Tibial nerve (tissue), 4 donors: ENCODE results near the gene HMOX2. TPM values are rescaled to one million over a fixed set of nuclear protein-coding genes. Genes with fewer than 3 reads are reported as not detected.

Experiments
- DNase-seq, 2 donors: peaks; one replicate each; pipeline ENCODE4 v3.0.0-alpha.2; 2019; ENCODE audit warnings: low spot score in 2 of 2
- H3K27ac ChIP-seq, 4 donors: fragments of 200-600 bp; sonication (generic) in 3 of 4; one replicate each; pipeline ENCODE4 v1.5.1; 2017 to 2019; ENCODE audit warnings: mild to moderate bottlenecking in 1 of 4
- H3K27me3 ChIP-seq, 2 donors: fragments of 200-600 bp; sonication (generic) in 1 of 2; one replicate each; pipeline versions ENCODE4 v1.5.1 to v1.6.0; 2017 to 2019
- H3K36me3 ChIP-seq, 3 donors: fragments of 200-600 bp; sonication (generic); one replicate each; pipeline ENCODE4 v1.5.1; 2018 to 2019
- H3K4me1 ChIP-seq, 4 donors: fragments of 200-600 bp; sonication (generic) in 3 of 4; one replicate each; pipeline ENCODE4 v1.5.1; 2017 to 2019
- H3K4me3 ChIP-seq, 4 donors: fragments of 200-600 bp; sonication (generic) in 3 of 4; one replicate each; pipeline ENCODE4 v1.5.1; 2017 to 2019; ENCODE audit warnings: mild to moderate bottlenecking in 1 of 4, moderate library complexity in 1 of 4
- H3K9me3 ChIP-seq, 4 donors: fragments of 200-600 bp; sonication (generic) in 3 of 4; one replicate each; pipeline ENCODE4 v1.5.1; 2017 to 2019
- CTCF ChIP-seq, 5 experiments: fragments of 200-600 bp in 3 of 5; fragments of 450-650 bp in 2 of 5; sonication (generic) in 3 of 5; IDR thresholded peaks; one replicate each; pipeline ENCODE4 v1.5.1; 2016 to 2019; ENCODE audit warnings: antibody characterized with exemption in 5 of 5, mild to moderate bottlenecking in 3 of 5, moderate library complexity in 2 of 5
- EP300 ChIP-seq, 2 donors: sonication (generic); formaldehyde crosslinking; IDR thresholded peaks; one replicate each; pipeline ENCODE4 v1.6.1; 2017; ENCODE audit warnings: antibody characterized with exemption in 2 of 2, mild to moderate bottlenecking in 1 of 2
- POLR2A ChIP-seq, 2 donors: fragments of 450-650 bp; IDR thresholded peaks; one replicate each; pipeline ENCODE4 v1.6.1; 2017; ENCODE audit warnings: antibody characterized with exemption in 2 of 2, mild to moderate bottlenecking in 2 of 2, moderate library complexity in 2 of 2
- WGBS, 2 donors: methylation state at CpG; one replicate each; pipeline ENCODE4 v1.1.5; 2018; 5-methylcytosine and 5-hydroxymethylcytosine counted together
- total RNA-seq, 4 donors: library from RNA; depleted of rRNA; stranded (reverse); fragments of >200 nt; gene quantifications; one replicate each; pipeline ENCODE4 v1.1.0, GENCODE V29; 2016

HMOX2 gene
- total RNA-seq, 4 donors from 2014 or later, result 55.7 to 75.6 (median 63.1) TPM

- Histone ChIP-seq H3K27ac (peak overlapping the region in 2 of 4 donors; percentile 16 to 59), H3K36me3 (peaks cover 0 to 32% (median 0%) of the 10 kb centered on the region in 3 donors), H3K4me1 (peaks cover 0 to 32% (median 8%) of the 10 kb centered on the region in 4 donors), H3K27me3 (no peaks in the 10 kb centered on the region), H3K9me3 (no peaks in the 10 kb centered on the region), H3K4me3 (no peak overlapping the region)
- TF ChIP-seq CTCF (IDR thresholded peaks at IDR 0.05), result no peak
- TF ChIP-seq EP300 (IDR thresholded peaks at IDR 0.05), result peak in 1 of 2 donors; percentile 14
- no peak for TF ChIP-seq POLR2A (IDR thresholded peaks at IDR 0.05)
- no peak for DNase-seq
- 79 to 86% methylated on average over 13 of the region's 13 CpGs for WGBS, 2 donors
Measured at GRCh38 chr16:4534151-4534790, 58.1 kb downstream of the HMOX2 start.

GRCh38 chr16:4535627-4536108, 59.5 kb downstream of the HMOX2 start:
- peaks cover 0 to 12% (median 0%) of the 10 kb centered on the region in 4 donors for H3K9me3 ChIP-seq
- H3K4me3 ChIP-seq, result no peak overlapping the region
- DNase-seq, result no peak
- TF ChIP-seq EP300 (IDR thresholded peaks at IDR 0.05) (no peak), POLR2A (IDR thresholded peaks at IDR 0.05) (no peak), CTCF (IDR thresholded peaks at IDR 0.05) (no peak)
- H3K27ac ChIP-seq, result peak overlapping the region in 2 of 4 donors; percentile 31 to 97
- H3K36me3 ChIP-seq, result peaks cover 0 to 32% (median 0%) of the 10 kb centered on the region in 3 donors
- H3K4me1 ChIP-seq, result peaks cover 0 to 25% (median 8%) of the 10 kb centered on the region in 4 donors
- H3K27me3 ChIP-seq, result no peaks in the 10 kb centered on the region
- WGBS, 2 donors, result 79 to 82% methylated on average over 6 to 7 of the region's 7 CpGs

GRCh38 chr16:4536391-4537106, 60.4 kb downstream of the HMOX2 start:
- H3K4me3 ChIP-seq, result no peak overlapping the region

GRCh38 chr16:4537376-4538343, 61.5 kb downstream of the HMOX2 start:
- DNase-seq, result no peak
- TF ChIP-seq EP300 (IDR thresholded peaks at IDR 0.05), result peak in 1 of 2 donors; percentile 4
- no peak for TF ChIP-seq POLR2A (IDR thresholded peaks at IDR 0.05)
- TF ChIP-seq CTCF (IDR thresholded peaks at IDR 0.05), result no peak
- no peaks in the 10 kb centered on the region for H3K27me3 ChIP-seq
- 5 to 21% methylated on average over 28 to 35 of the region's 75 CpGs for WGBS, 2 donors
- peak overlapping the region; percentile 81 to 100 (median 88) for H3K4me3 ChIP-seq
- H3K4me1 ChIP-seq, result peaks cover 0 to 25% (median 8%) of the 10 kb centered on the region in 4 donors
- peaks cover 0 to 12% (median 0%) of the 10 kb centered on the region in 4 donors for H3K9me3 ChIP-seq
- peak overlapping the region; percentile 84 to 97 (median 92) for H3K27ac ChIP-seq
- peaks cover 0 to 17% (median 0%) of the 10 kb centered on the region in 3 donors for H3K36me3 ChIP-seq

More at GRCh38 chr16:4536391-4537106, 60.4 kb downstream of the HMOX2 start:
- peak overlapping the region in 2 of 4 donors; percentile 84 to 97 for H3K27ac ChIP-seq
- no peaks in the 10 kb centered on the region for H3K27me3 ChIP-seq
- DNase-seq, result no peak
- WGBS, 2 donors, result 85 to 86% methylated on average over 15 of the region's 15 CpGs
- peaks cover 0 to 12% (median 0%) of the 10 kb centered on the region in 4 donors for H3K9me3 ChIP-seq
- H3K4me1 ChIP-seq, result peaks cover 0 to 25% (median 8%) of the 10 kb centered on the region in 4 donors
- TF ChIP-seq CTCF (IDR thresholded peaks at IDR 0.05) (no peak), EP300 (IDR thresholded peaks at IDR 0.05) (no peak), POLR2A (IDR thresholded peaks at IDR 0.05) (no peak)
- peaks cover 0 to 28% (median 0%) of the 10 kb centered on the region in 3 donors for H3K36me3 ChIP-seq
